HFFc6 (cell line): ENCODE measurements around the gene VSTM2L. TPM values are rescaled to one million over a fixed set of nuclear protein-coding genes. Genes with fewer than 3 reads are reported as not detected.

Experiments used
- DNase-seq: peaks from one replicate; pipeline ENCODE4 v3.0.0-alpha.2; 2018
- H3K27ac Mint-ChIP-seq: 2 replicates; pipeline ENCODE4 v1.8.0; 2020; ENCODE audit warnings: mild to moderate bottlenecking, mixed read lengths
- H3K27me3 Mint-ChIP-seq: 2 replicates; pipeline ENCODE4 v1.8.0; 2021; ENCODE audit warnings: mild to moderate bottlenecking, moderate library complexity, mixed read lengths; ENCODE audit not compliant: insufficient read depth
- H3K36me3 Mint-ChIP-seq: 2 replicates; pipeline ENCODE4 v1.8.0; 2021; ENCODE audit warnings: low read depth, mixed read lengths
- H3K4me1 Mint-ChIP-seq: 2 replicates; pipeline ENCODE4 v1.8.0; 2020; ENCODE audit warnings: low read depth, mixed read lengths
- H3K4me3 Mint-ChIP-seq: 2 replicates; pipeline ENCODE4 v1.8.0; 2020; ENCODE audit warnings: mild to moderate bottlenecking, moderate library complexity, mixed read lengths
- H3K9me3 Mint-ChIP-seq: 2 replicates; pipeline ENCODE4 v1.8.0; 2020; ENCODE audit warnings: mild to moderate bottlenecking, mixed read lengths
- total RNA-seq, 6 experiments: library from RNA; stranded (reverse); fragmentation: NEBNext Ultra II Directional; extraction: Animal tissue kit (Norgen Biotek cat#: 25700); gene quantifications; 2 replicates in 1 of 6; 3 replicates in 5 of 6; pipeline ENCODE4 v1.2.3, GENCODE V29; 2021
- TF ChIP-seq, protein P1 (sequence below): fragments of 200-600 bp; sonication (generic); IDR thresholded peaks from 2 replicates; pipeline ENCODE4 v1.5.0; 2021; ENCODE audit warnings: antibody characterized with exemption, mild to moderate bottlenecking

Gene VSTM2L
- total RNA-seq, 6 experiments from 2014 or later = 0.12 to 0.95 (median 0.55) TPM; not detected in 2

DNA sequence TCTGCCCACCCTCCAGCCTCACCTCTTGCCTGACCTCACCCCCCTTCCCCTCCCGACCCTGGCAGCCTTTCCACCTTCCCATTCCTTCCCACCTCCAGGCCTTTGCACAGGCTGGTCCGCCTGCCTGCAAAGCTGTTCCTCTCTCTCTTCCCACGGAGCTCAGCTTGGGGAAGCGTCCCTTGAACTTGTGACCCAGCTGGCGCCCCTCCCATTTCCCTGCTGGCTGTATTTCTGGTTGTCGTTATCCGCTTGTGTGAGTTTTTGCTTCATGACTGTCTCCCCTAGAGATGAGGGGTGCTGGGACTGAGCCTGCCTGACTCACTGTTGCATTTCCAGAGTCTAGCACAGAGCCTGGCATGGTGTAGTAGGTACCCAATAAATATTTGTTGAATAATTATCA lies 32.5 kb downstream of the VSTM2L start:
- Mint-ChIP-seq H3K27ac (no peak overlapping the region), H3K4me1 (no peaks in the 10 kb centered on the region), H3K9me3 (no peaks in the 10 kb centered on the region), H3K36me3 (no peaks in the 10 kb centered on the region), H3K4me3 (no peak overlapping the region), H3K27me3 (peaks cover 64% of the 10 kb centered on the region)
- TF ChIP-seq, protein P1, sequence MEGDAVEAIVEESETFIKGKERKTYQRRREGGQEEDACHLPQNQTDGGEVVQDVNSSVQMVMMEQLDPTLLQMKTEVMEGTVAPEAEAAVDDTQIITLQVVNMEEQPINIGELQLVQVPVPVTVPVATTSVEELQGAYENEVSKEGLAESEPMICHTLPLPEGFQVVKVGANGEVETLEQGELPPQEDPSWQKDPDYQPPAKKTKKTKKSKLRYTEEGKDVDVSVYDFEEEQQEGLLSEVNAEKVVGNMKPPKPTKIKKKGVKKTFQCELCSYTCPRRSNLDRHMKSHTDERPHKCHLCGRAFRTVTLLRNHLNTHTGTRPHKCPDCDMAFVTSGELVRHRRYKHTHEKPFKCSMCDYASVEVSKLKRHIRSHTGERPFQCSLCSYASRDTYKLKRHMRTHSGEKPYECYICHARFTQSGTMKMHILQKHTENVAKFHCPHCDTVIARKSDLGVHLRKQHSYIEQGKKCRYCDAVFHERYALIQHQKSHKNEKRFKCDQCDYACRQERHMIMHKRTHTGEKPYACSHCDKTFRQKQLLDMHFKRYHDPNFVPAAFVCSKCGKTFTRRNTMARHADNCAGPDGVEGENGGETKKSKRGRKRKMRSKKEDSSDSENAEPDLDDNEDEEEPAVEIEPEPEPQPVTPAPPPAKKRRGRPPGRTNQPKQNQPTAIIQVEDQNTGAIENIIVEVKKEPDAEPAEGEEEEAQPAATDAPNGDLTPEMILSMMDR = no peak
- DNase-seq = no peak

DNA sequence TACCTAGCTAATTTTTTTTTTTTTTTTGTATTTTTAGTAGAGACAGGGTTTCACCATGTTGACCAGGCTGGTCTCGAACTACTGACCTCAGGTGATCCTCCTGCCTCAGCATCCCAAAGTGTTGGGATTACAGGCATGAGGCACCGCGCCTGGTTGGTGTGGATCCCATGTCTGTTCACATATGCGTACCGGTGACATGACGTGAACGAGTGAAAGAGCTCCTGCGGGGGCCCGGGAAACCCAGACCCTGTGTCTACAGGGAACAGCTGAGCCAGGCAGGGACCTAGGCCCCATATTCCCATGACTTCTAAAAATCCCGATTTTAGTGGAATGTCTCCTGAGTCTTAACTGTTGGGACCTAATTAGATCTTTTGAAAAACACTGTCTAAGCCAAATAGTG lies 33.1 kb downstream of the VSTM2L start:
- H3K27me3 Mint-ChIP-seq = peaks cover 61% of the 10 kb centered on the region

DNA sequence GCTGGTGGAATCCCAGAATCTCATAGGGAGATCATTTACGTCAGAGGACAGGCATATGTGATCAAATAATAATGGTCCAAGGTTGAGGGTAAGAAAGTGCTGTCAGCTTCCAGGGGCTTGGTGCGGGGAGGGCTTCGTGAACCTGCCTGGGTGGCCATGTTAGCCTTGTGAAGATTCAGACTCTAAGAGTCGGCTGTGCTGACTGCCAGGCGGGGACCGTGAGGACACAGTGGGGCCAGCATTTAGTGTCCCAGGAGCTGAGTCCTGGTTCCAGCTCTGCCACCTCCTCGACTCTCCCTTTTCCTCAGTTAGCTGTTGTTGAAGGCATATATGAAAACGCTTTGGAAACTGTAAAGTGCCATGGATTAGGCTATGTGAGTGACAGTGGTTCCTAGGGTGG lies 33.5 kb downstream of the VSTM2L start:
- H3K4me3 Mint-ChIP-seq = no peak overlapping the region
- TF ChIP-seq, protein P1 = no peak
- no peak overlapping the region for H3K27ac Mint-ChIP-seq
- H3K9me3 Mint-ChIP-seq = no peaks in the 10 kb centered on the region
- no peaks in the 10 kb centered on the region for H3K36me3 Mint-ChIP-seq
- no peak for DNase-seq
- H3K4me1 Mint-ChIP-seq = no peaks in the 10 kb centered on the region
- H3K27me3 Mint-ChIP-seq = peaks cover 60% of the 10 kb centered on the region

More for the DNA sequence above, 33.1 kb downstream of the VSTM2L start:
- H3K4me1 Mint-ChIP-seq = no peaks in the 10 kb centered on the region
- no peaks in the 10 kb centered on the region for H3K9me3 Mint-ChIP-seq
- no peak for DNase-seq
- no peak overlapping the region for H3K27ac Mint-ChIP-seq
- no peak overlapping the region for H3K4me3 Mint-ChIP-seq
- H3K36me3 Mint-ChIP-seq = no peaks in the 10 kb centered on the region
- TF ChIP-seq, protein P1 = no peak

DNA sequence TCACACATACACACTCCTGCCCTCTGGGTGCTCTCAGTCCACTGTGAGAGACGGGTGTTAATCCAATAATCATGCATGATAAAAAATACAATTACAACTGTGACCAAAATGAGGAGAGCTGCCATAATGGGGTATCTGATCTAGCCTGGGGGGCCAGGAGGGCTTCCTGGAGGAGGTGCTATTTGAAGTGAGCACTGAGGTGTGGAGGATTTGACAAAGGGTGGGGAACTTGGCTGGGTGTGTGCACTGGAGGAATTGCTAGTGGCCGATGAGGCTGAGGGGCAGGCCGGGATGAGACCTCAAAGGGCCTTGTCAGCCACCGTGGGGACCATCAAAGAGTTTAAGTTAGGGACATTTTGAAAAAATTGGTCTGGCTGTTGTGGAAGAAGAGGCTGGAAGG lies 34.8 kb downstream of the VSTM2L start:
- DNase-seq = no peak
- peaks cover 54% of the 10 kb centered on the region for H3K27me3 Mint-ChIP-seq

DNA sequence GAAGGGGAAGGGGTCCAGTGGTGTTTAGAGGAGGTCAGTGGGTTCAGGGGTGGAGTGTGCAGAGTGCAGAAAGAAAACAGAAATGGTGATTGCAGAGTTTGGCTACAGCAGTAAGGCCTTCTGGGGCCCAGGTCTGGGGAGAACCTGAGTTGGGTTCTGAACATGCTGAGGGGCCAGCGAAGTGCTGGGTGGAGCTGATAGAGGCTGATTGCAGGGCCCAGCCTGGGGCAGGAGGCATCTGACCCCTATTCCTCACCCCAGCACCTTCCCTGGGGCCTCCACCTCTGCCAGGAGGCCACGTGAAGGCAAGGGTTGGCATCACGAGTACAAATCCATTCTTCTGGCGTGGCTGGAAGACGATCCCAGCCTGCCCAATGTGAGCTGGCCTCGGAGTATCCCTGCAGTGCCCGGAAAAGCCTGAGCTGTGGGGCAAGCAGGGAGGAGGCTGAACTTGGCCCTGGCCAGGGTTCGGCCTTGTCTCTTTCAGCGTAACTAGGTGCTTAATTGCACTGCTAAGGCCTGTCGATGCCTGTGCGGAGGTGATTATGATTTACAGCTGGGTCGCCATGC lies 35.3 kb downstream of the VSTM2L start:
- Mint-ChIP-seq H3K4me1 (no peaks in the 10 kb centered on the region), H3K36me3 (no peaks in the 10 kb centered on the region), H3K4me3 (no peak overlapping the region), H3K9me3 (no peaks in the 10 kb centered on the region), H3K27me3 (peaks cover 49% of the 10 kb centered on the region), H3K27ac (no peak overlapping the region)
- DNase-seq = no peak
- TF ChIP-seq, protein P1 = no peak

More for the DNA sequence above, 34.8 kb downstream of the VSTM2L start:
- no peak overlapping the region for H3K4me3 Mint-ChIP-seq
- no peaks in the 10 kb centered on the region for H3K9me3 Mint-ChIP-seq
- no peak overlapping the region for H3K27ac Mint-ChIP-seq
- H3K4me1 Mint-ChIP-seq = no peaks in the 10 kb centered on the region
- TF ChIP-seq, protein P1 = no peak
- H3K36me3 Mint-ChIP-seq = no peaks in the 10 kb centered on the region
